ENCODE measurements around the gene CCSER1. TPM values are rescaled to one million over a fixed set of nuclear protein-coding genes. Genes with fewer than 3 reads are reported as not detected.

CCSER1 gene
- total and polyA plus RNA-seq, 8 donors = 2.0 to 9.0 (median 4.2) TPM

- ATAC-seq = no peak
Measured at GRCh38 chr4:91113130-91113706, 986.0 kb downstream of the CCSER1 start.

GRCh38 chr4:91114386-91114785 lies 987.2 kb downstream of the CCSER1 start:
- Histone ChIP-seq H3K27ac (no peak overlapping the region), H3K36me3 (no peaks in the 10 kb centered on the region), H3K9me3 (no peaks in the 10 kb centered on the region), H3K4me3 (no peak overlapping the region), H3K27me3 (no peaks in the 10 kb centered on the region), H3K4me1 (no peaks in the 10 kb centered on the region)
- TF ChIP-seq, protein P1, sequence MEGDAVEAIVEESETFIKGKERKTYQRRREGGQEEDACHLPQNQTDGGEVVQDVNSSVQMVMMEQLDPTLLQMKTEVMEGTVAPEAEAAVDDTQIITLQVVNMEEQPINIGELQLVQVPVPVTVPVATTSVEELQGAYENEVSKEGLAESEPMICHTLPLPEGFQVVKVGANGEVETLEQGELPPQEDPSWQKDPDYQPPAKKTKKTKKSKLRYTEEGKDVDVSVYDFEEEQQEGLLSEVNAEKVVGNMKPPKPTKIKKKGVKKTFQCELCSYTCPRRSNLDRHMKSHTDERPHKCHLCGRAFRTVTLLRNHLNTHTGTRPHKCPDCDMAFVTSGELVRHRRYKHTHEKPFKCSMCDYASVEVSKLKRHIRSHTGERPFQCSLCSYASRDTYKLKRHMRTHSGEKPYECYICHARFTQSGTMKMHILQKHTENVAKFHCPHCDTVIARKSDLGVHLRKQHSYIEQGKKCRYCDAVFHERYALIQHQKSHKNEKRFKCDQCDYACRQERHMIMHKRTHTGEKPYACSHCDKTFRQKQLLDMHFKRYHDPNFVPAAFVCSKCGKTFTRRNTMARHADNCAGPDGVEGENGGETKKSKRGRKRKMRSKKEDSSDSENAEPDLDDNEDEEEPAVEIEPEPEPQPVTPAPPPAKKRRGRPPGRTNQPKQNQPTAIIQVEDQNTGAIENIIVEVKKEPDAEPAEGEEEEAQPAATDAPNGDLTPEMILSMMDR (IDR thresholded peaks at IDR 0.05) = no peak
- DNase-seq (no peak), ATAC-seq (no peak)
- intact Hi-C loops (cut with DNase I) = no loop called here

More at GRCh38 chr4:91113130-91113706, 986.0 kb downstream of the CCSER1 start:
- DNase-seq = no peak
- TF ChIP-seq, protein P1 (IDR thresholded peaks at IDR 0.05) = peak in 1 of 2 donors; percentile 39
- Histone ChIP-seq H3K27me3 (no peaks in the 10 kb centered on the region), H3K27ac (no peak overlapping the region), H3K36me3 (no peaks in the 10 kb centered on the region), H3K9me3 (no peaks in the 10 kb centered on the region), H3K4me1 (no peaks in the 10 kb centered on the region), H3K4me3 (no peak overlapping the region)
- intact Hi-C loops (cut with DNase I) = no loop called here

- TF ChIP-seq, protein P1 (IDR thresholded peaks at IDR 0.05) = no peak
- intact Hi-C loops (cut with DNase I) = no loop called here
- H3K27ac ChIP-seq = no peak overlapping the region
- ATAC-seq (no peak), DNase-seq (no peak)
- no peaks in the 10 kb centered on the region for H3K4me1 ChIP-seq
- H3K9me3 ChIP-seq = no peaks in the 10 kb centered on the region
- no peak overlapping the region for H3K4me3 ChIP-seq
- H3K36me3 ChIP-seq = no peaks in the 10 kb centered on the region
- no peaks in the 10 kb centered on the region for H3K27me3 ChIP-seq
Measured at GRCh38 chr4:91116861-91117260, 989.7 kb downstream of the CCSER1 start.

DNA sequence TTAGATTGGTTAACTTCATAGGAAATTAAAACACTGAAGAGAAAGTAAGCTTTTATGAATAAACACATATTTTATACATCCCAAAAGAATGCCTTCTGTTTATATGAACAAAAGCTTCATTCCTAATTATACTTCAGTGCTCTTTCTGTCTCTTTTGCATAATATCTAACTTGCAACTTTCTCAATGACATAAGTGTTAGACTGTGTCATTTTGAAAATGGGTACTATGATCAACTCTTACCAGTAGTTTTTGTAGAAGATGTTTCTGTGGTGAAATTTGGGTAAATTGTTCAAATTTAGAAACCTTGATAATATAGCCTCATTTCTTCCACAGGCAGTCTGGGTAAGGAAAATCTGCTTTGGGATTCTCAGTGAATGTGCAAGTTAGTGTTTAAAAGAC lies 991.4 kb downstream of the CCSER1 start:
- Histone ChIP-seq H3K4me3 (no peak overlapping the region), H3K9me3 (no peaks in the 10 kb centered on the region), H3K36me3 (no peaks in the 10 kb centered on the region), H3K27ac (no peak overlapping the region), H3K27me3 (no peaks in the 10 kb centered on the region), H3K4me1 (no peaks in the 10 kb centered on the region)
- DNase-seq (no peak), ATAC-seq (no peak)
- TF ChIP-seq, protein P1 (IDR thresholded peaks at IDR 0.05) = no peak
- intact Hi-C loops (cut with DNase I) = no loop called here

DNA sequence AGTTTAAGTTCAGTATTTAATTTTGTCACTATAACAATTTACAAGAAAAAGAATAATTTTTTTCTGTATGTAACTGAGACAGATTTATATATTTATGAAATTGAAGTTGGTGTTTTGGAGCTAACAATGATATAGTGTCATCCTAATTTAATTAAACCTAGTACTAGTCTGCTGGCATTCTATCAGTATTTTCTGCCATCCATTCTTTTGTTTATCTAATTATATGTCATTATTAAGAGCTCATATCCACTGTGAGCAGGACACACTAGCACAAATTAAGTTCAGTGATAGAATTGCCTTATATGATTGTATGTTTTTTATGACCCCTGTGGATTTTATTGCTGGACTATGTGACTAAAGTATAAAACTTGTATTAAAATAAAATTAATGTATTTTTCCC lies 996.5 kb downstream of the CCSER1 start:
- intact Hi-C loops (cut with DNase I) = no loop called here
- TF ChIP-seq, protein P1 (IDR thresholded peaks at IDR 0.05) = no peak
- Histone ChIP-seq H3K27ac (no peak overlapping the region), H3K9me3 (no peaks in the 10 kb centered on the region), H3K4me3 (no peak overlapping the region), H3K4me1 (no peaks in the 10 kb centered on the region), H3K36me3 (no peaks in the 10 kb centered on the region), H3K27me3 (no peaks in the 10 kb centered on the region)
- ATAC-seq = no peak
- no peak for DNase-seq
